ENCODE data around the gene FAM161B.

DNA sequence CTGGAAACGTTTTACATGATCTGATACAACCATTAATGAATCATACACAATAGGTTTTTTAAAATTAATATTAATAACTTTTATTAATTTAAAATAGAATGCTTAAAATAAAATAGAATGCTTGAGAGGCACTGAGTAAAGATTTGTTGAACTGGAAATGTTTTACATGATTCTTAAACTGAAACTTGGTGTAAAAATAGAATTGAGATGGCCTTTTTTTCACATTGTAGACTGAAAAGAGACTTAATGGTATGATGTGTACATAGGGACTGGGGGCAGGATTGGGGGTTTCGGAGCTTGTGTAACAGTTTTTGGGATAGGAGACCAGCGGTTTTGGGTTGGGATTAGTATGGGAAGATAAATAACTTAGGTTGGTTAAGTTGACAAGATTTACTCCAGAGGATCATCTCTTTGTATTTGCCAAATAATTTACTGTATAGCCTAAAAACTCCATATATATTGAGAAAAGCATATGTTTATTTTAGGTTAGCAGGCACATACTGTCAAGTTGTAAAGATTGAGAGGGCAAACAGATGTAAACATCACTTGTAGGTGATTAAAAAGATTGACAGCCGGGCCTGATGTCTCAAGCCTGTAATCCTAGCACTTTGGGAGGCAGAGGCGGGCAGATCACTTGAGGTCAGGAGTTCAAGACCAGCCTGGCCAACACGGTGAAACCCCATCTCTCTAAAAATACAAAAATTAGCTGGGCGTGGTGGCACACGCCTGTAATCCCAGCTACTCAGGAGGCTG lies 65.3 kb downstream of the FAM161B start:
- TF ChIP-seq, protein P1, sequence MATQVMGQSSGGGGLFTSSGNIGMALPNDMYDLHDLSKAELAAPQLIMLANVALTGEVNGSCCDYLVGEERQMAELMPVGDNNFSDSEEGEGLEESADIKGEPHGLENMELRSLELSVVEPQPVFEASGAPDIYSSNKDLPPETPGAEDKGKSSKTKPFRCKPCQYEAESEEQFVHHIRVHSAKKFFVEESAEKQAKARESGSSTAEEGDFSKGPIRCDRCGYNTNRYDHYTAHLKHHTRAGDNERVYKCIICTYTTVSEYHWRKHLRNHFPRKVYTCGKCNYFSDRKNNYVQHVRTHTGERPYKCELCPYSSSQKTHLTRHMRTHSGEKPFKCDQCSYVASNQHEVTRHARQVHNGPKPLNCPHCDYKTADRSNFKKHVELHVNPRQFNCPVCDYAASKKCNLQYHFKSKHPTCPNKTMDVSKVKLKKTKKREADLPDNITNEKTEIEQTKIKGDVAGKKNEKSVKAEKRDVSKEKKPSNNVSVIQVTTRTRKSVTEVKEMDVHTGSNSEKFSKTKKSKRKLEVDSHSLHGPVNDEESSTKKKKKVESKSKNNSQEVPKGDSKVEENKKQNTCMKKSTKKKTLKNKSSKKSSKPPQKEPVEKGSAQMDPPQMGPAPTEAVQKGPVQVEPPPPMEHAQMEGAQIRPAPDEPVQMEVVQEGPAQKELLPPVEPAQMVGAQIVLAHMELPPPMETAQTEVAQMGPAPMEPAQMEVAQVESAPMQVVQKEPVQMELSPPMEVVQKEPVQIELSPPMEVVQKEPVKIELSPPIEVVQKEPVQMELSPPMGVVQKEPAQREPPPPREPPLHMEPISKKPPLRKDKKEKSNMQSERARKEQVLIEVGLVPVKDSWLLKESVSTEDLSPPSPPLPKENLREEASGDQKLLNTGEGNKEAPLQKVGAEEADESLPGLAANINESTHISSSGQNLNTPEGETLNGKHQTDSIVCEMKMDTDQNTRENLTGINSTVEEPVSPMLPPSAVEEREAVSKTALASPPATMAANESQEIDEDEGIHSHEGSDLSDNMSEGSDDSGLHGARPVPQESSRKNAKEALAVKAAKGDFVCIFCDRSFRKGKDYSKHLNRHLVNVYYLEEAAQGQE (IDR thresholded peaks at IDR 0.05; ENCODE audit: insufficient read depth in 1 of 2, low read depth in 2 of 2, low read length in 1 of 2) = no peak
- TF ChIP-seq, protein P2, sequence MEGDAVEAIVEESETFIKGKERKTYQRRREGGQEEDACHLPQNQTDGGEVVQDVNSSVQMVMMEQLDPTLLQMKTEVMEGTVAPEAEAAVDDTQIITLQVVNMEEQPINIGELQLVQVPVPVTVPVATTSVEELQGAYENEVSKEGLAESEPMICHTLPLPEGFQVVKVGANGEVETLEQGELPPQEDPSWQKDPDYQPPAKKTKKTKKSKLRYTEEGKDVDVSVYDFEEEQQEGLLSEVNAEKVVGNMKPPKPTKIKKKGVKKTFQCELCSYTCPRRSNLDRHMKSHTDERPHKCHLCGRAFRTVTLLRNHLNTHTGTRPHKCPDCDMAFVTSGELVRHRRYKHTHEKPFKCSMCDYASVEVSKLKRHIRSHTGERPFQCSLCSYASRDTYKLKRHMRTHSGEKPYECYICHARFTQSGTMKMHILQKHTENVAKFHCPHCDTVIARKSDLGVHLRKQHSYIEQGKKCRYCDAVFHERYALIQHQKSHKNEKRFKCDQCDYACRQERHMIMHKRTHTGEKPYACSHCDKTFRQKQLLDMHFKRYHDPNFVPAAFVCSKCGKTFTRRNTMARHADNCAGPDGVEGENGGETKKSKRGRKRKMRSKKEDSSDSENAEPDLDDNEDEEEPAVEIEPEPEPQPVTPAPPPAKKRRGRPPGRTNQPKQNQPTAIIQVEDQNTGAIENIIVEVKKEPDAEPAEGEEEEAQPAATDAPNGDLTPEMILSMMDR (IDR thresholded peaks at IDR 0.05) = no peak
